ENCODE results near the gene SNX13. TPM values are rescaled to one million over a fixed set of nuclear protein-coding genes. Genes with fewer than 3 reads are reported as not detected.

Gene SNX13
- total RNA-seq, 1 donor from 2014 or later: 37.6 TPM

DNA sequence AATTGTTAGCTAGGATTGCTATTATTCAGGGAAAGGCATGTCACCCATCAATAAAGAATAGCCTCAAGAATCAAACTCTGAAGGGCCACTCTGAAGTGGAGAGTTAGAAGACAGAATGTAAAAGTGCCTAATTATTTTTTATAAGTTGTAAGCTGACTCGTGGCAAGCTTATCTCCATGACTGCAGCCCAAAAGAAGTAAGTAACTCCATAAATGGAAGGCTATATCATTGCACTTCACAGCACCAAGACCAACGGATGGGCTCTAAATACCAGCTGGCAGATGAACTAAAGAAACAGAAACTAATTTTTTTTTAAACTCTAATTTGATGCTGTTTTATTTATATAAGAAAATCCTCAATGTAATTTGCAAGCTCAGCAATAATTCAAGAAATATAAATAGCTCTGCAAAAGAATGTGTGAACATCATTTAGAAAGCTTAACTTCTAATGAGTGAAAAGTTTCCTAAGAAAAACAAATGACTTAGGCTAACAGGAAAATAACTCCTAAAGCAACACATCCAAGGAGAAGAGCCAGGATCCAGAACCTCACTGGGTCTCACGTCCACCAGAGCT lies 165.5 kb downstream of the SNX13 start:
- Histone ChIP-seq H3K4me3 (ENCODE audit: low read length in 3 of 3) (no peak overlapping the region), H3K4me1 (ENCODE audit: control insufficient read depth in 3 of 3, insufficient read depth in 3 of 3, low read length in 3 of 3) (no peaks in the 10 kb centered on the region), H3K27me3 (ENCODE audit: control insufficient read depth in 3 of 3, insufficient read depth in 3 of 3, low read length in 3 of 3) (no peaks in the 10 kb centered on the region), H3K27ac (ENCODE audit: low read depth, low read length) (no peak overlapping the region), H3K9me3 (ENCODE audit: control insufficient read depth in 3 of 3, low read length in 3 of 3) (no peaks in the 10 kb centered on the region), H3K9ac (ENCODE audit: low read depth in 1 of 3, low read length in 3 of 3) (no peak overlapping the region), H3K36me3 (ENCODE audit: control insufficient read depth in 3 of 3, insufficient read depth in 3 of 3, low read length in 3 of 3) (no peaks in the 10 kb centered on the region)

DNA sequence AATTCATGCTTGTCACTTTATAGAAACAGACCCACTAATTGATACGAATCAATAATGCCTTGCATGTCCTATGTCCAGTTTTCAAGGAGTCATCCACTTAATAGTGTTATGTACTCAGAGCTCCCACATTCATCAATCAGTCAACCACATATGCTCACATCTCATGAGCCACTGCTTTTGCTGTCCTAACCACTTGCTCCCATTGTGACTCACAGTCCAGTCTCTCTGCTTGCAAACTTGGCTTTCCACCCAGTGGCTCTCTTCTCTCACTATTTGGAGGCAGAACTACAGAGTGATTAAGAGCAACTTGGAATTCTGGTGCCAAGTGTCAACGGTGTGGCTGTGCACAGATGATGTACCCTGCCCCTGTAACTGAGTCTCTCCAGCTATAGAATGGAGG lies 166.0 kb downstream of the SNX13 start:
- H3K27ac ChIP-seq (ENCODE audit: low read depth, low read length): no peak overlapping the region
- H3K9me3 ChIP-seq (ENCODE audit: control insufficient read depth in 3 of 3, low read length in 3 of 3): no peaks in the 10 kb centered on the region
- H3K27me3 ChIP-seq (ENCODE audit: control insufficient read depth in 3 of 3, insufficient read depth in 3 of 3, low read length in 3 of 3): no peaks in the 10 kb centered on the region
- no peaks in the 10 kb centered on the region for H3K36me3 ChIP-seq (ENCODE audit: control insufficient read depth in 3 of 3, insufficient read depth in 3 of 3, low read length in 3 of 3)
- H3K4me3 ChIP-seq (ENCODE audit: low read length in 3 of 3): no peak overlapping the region
- no peak overlapping the region for H3K9ac ChIP-seq (ENCODE audit: low read depth in 1 of 3, low read length in 3 of 3)
- H3K4me1 ChIP-seq (ENCODE audit: control insufficient read depth in 3 of 3, insufficient read depth in 3 of 3, low read length in 3 of 3): no peaks in the 10 kb centered on the region

GRCh38 chr7:17773289-17773626 lies 167.0 kb downstream of the SNX13 start:
- H3K4me1 ChIP-seq (ENCODE audit: control insufficient read depth in 3 of 3, insufficient read depth in 3 of 3, low read length in 3 of 3): no peaks in the 10 kb centered on the region
- H3K27ac ChIP-seq (ENCODE audit: low read depth, low read length): no peak overlapping the region
- H3K36me3 ChIP-seq (ENCODE audit: control insufficient read depth in 3 of 3, insufficient read depth in 3 of 3, low read length in 3 of 3): no peaks in the 10 kb centered on the region
- no peak overlapping the region for H3K4me3 ChIP-seq (ENCODE audit: low read length in 3 of 3)
- H3K9ac ChIP-seq (ENCODE audit: low read depth in 1 of 3, low read length in 3 of 3): no peak overlapping the region
- H3K9me3 ChIP-seq (ENCODE audit: control insufficient read depth in 3 of 3, low read length in 3 of 3): no peaks in the 10 kb centered on the region
- H3K27me3 ChIP-seq (ENCODE audit: control insufficient read depth in 3 of 3, insufficient read depth in 3 of 3, low read length in 3 of 3): no peaks in the 10 kb centered on the region

GRCh38 chr7:17772581-17773288 lies 167.6 kb downstream of the SNX13 start:
- no peaks in the 10 kb centered on the region for H3K4me1 ChIP-seq (ENCODE audit: control insufficient read depth in 3 of 3, insufficient read depth in 3 of 3, low read length in 3 of 3)
- no peaks in the 10 kb centered on the region for H3K9me3 ChIP-seq (ENCODE audit: control insufficient read depth in 3 of 3, low read length in 3 of 3)
- H3K4me3 ChIP-seq (ENCODE audit: low read length in 3 of 3): no peak overlapping the region
- H3K27me3 ChIP-seq (ENCODE audit: control insufficient read depth in 3 of 3, insufficient read depth in 3 of 3, low read length in 3 of 3): no peaks in the 10 kb centered on the region
- no peaks in the 10 kb centered on the region for H3K36me3 ChIP-seq (ENCODE audit: control insufficient read depth in 3 of 3, insufficient read depth in 3 of 3, low read length in 3 of 3)
- no peak overlapping the region for H3K27ac ChIP-seq (ENCODE audit: low read depth, low read length)
- no peak overlapping the region for H3K9ac ChIP-seq (ENCODE audit: low read depth in 1 of 3, low read length in 3 of 3)

DNA sequence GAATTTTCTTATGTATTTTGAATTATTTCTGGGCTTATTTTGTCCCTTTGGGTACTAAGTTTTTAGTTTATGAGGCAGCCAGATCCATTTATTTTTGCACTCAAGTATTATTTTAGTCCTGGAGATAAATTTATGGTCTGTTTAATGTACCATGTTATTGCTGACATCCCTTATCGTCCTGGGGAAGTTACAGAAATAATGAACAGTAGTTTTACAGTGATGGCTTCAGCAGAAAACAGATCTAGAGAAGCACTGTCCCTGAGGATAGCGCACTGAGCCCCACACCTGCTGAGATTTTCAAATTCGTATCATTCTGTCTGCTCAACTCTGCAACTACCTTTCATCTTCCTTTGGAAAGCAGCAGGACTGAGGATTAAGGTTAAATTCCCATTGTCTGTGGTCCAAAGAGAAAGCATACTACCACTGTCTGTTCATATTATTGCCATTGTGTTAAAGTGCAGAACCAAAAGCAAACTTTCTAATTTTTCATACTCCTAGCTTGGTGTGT lies 168.3 kb downstream of the SNX13 start:
- Histone ChIP-seq H3K4me1 (ENCODE audit: control insufficient read depth in 3 of 3, insufficient read depth in 3 of 3, low read length in 3 of 3) (no peaks in the 10 kb centered on the region), H3K27me3 (ENCODE audit: control insufficient read depth in 3 of 3, insufficient read depth in 3 of 3, low read length in 3 of 3) (no peaks in the 10 kb centered on the region), H3K9ac (ENCODE audit: low read depth in 1 of 3, low read length in 3 of 3) (no peak overlapping the region), H3K4me3 (ENCODE audit: low read length in 3 of 3) (no peak overlapping the region), H3K36me3 (ENCODE audit: control insufficient read depth in 3 of 3, insufficient read depth in 3 of 3, low read length in 3 of 3) (no peaks in the 10 kb centered on the region), H3K27ac (ENCODE audit: low read depth, low read length) (no peak overlapping the region), H3K9me3 (ENCODE audit: control insufficient read depth in 3 of 3, low read length in 3 of 3) (no peaks in the 10 kb centered on the region)

GRCh38 chr7:17770710-17771375 lies 169.5 kb downstream of the SNX13 start:
- Histone ChIP-seq H3K4me3 (ENCODE audit: low read length in 3 of 3) (no peak overlapping the region), H3K9me3 (ENCODE audit: control insufficient read depth in 3 of 3, low read length in 3 of 3) (no peaks in the 10 kb centered on the region), H3K27ac (ENCODE audit: low read depth, low read length) (no peak overlapping the region), H3K9ac (ENCODE audit: low read depth in 1 of 3, low read length in 3 of 3) (no peak overlapping the region), H3K27me3 (ENCODE audit: control insufficient read depth in 3 of 3, insufficient read depth in 3 of 3, low read length in 3 of 3) (no peaks in the 10 kb centered on the region), H3K36me3 (ENCODE audit: control insufficient read depth in 3 of 3, insufficient read depth in 3 of 3, low read length in 3 of 3) (no peaks in the 10 kb centered on the region), H3K4me1 (ENCODE audit: control insufficient read depth in 3 of 3, insufficient read depth in 3 of 3, low read length in 3 of 3) (no peaks in the 10 kb centered on the region)

DNA sequence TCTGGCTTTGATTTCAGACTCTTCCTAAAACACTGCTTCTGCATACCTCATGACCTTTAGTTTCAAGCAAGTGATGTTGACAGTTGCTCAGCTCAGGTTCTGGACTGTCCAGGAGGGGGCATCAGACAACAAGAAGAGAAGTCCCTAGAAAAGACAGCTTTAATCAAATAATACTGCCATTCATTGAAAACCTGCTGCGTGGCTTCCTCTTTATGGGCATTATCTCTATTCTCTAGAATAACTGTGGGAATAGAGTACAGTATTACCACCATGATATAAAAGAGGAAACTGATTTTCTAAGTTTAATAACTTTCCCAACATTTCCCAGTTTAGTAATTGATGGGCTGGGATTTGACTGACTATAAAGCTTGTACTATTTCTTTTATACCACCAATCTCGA lies 170.4 kb downstream of the SNX13 start:
- Histone ChIP-seq H3K9me3 (ENCODE audit: control insufficient read depth in 3 of 3, low read length in 3 of 3) (no peaks in the 10 kb centered on the region), H3K27me3 (ENCODE audit: control insufficient read depth in 3 of 3, insufficient read depth in 3 of 3, low read length in 3 of 3) (no peaks in the 10 kb centered on the region), H3K27ac (ENCODE audit: low read depth, low read length) (no peak overlapping the region), H3K4me1 (ENCODE audit: control insufficient read depth in 3 of 3, insufficient read depth in 3 of 3, low read length in 3 of 3) (no peaks in the 10 kb centered on the region), H3K9ac (ENCODE audit: low read depth in 1 of 3, low read length in 3 of 3) (no peak overlapping the region), H3K4me3 (ENCODE audit: low read length in 3 of 3) (no peak overlapping the region), H3K36me3 (ENCODE audit: control insufficient read depth in 3 of 3, insufficient read depth in 3 of 3, low read length in 3 of 3) (no peaks in the 10 kb centered on the region)

DNA sequence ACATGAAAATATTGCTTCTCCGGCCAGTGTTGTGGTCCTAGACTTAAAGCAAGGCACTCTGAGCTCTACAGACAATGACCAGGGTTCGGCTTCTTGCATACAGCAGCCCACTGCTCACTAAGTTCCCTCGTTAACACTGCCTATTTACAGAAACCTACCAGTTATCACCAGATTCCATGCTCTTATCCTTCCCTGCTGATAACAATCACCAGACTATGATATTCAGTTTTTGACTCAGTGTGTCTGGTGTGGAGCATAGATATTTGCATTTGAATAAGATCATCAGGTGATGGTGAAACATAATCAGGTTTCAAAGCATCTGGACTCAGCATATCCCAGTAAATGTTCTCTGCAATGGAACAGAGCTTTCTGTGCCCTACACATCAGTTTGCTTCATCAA lies 182.3 kb downstream of the SNX13 start:
- Histone ChIP-seq H3K9me3 (ENCODE audit: control insufficient read depth in 3 of 3, low read length in 3 of 3) (peaks cover 0 to 6% (median 0%) of the 10 kb centered on the region in 3 donors), H3K9ac (ENCODE audit: low read depth in 1 of 3, low read length in 3 of 3) (no peak overlapping the region), H3K4me1 (ENCODE audit: control insufficient read depth in 3 of 3, insufficient read depth in 3 of 3, low read length in 3 of 3) (no peaks in the 10 kb centered on the region), H3K27me3 (ENCODE audit: control insufficient read depth in 3 of 3, insufficient read depth in 3 of 3, low read length in 3 of 3) (no peaks in the 10 kb centered on the region), H3K4me3 (ENCODE audit: low read length in 3 of 3) (no peak overlapping the region), H3K36me3 (ENCODE audit: control insufficient read depth in 3 of 3, insufficient read depth in 3 of 3, low read length in 3 of 3) (no peaks in the 10 kb centered on the region), H3K27ac (ENCODE audit: low read depth, low read length) (no peak overlapping the region)

DNA sequence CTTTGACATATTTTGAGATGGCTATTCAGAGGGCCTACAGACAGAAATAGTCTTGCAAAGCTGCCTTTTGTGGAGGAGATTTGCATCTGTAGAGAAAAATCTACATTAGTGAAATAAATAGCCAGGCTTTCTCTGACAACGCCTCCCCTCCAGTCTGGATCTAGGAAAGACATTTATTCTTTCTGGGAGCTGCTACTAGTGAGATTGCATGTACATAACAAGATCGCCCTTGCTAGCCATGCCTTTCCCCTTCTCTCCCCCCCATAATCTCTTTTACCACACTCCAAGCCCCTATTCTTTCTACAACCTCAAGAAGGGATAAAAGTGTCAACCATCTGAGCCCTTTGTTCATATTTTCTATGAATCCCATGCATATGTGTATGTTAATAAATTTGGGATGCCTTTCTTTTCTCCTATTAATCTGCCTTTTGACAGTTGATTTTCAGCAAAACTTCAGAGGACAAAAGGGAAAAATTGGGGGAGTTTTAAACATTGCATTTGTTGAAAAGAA lies 194.2 kb downstream of the SNX13 start:
- no peaks in the 10 kb centered on the region for H3K4me1 ChIP-seq (ENCODE audit: control insufficient read depth in 3 of 3, insufficient read depth in 3 of 3, low read length in 3 of 3)
- no peak overlapping the region for H3K4me3 ChIP-seq (ENCODE audit: low read length in 3 of 3)
- H3K27ac ChIP-seq (ENCODE audit: low read depth, low read length): no peak overlapping the region
- no peak overlapping the region for H3K9ac ChIP-seq (ENCODE audit: low read depth in 1 of 3, low read length in 3 of 3)
- no peaks in the 10 kb centered on the region for H3K36me3 ChIP-seq (ENCODE audit: control insufficient read depth in 3 of 3, insufficient read depth in 3 of 3, low read length in 3 of 3)
- H3K9me3 ChIP-seq (ENCODE audit: control insufficient read depth in 3 of 3, low read length in 3 of 3): no peaks in the 10 kb centered on the region
- H3K27me3 ChIP-seq (ENCODE audit: control insufficient read depth in 3 of 3, insufficient read depth in 3 of 3, low read length in 3 of 3): no peaks in the 10 kb centered on the region

- no peaks in the 10 kb centered on the region for H3K4me1 ChIP-seq (ENCODE audit: control insufficient read depth in 3 of 3, insufficient read depth in 3 of 3, low read length in 3 of 3)
- H3K4me3 ChIP-seq (ENCODE audit: low read length in 3 of 3): no peak overlapping the region
- H3K9ac ChIP-seq (ENCODE audit: low read depth in 1 of 3, low read length in 3 of 3): no peak overlapping the region
- H3K27ac ChIP-seq (ENCODE audit: low read depth, low read length): no peak overlapping the region
- no peaks in the 10 kb centered on the region for H3K36me3 ChIP-seq (ENCODE audit: control insufficient read depth in 3 of 3, insufficient read depth in 3 of 3, low read length in 3 of 3)
- H3K27me3 ChIP-seq (ENCODE audit: control insufficient read depth in 3 of 3, insufficient read depth in 3 of 3, low read length in 3 of 3): no peaks in the 10 kb centered on the region
- no peaks in the 10 kb centered on the region for H3K9me3 ChIP-seq (ENCODE audit: control insufficient read depth in 3 of 3, low read length in 3 of 3)
Measured at GRCh38 chr7:17745610-17746009, 194.7 kb downstream of the SNX13 start.

Measured in skeletal muscle tissue (tissue), 4 donors.